NCI-H2107 treated with DMSO at 0.1 percent for 48 hours (cell line): Measurements from ENCODE around the gene CXorf58.
"Not testable (repeated sequence)": the region's sequence is repeated elsewhere in the genome, so short reads cannot be mapped to it uniquely, and the experiment has no call there.

Experiments used
- DNase-seq: peaks from one replicate; lab custom pipeline; 2025; ENCODE audit not compliant: unreplicated experiment; lab: John Stamatoyannopoulos, UW

CXorf58 gene

DNA sequence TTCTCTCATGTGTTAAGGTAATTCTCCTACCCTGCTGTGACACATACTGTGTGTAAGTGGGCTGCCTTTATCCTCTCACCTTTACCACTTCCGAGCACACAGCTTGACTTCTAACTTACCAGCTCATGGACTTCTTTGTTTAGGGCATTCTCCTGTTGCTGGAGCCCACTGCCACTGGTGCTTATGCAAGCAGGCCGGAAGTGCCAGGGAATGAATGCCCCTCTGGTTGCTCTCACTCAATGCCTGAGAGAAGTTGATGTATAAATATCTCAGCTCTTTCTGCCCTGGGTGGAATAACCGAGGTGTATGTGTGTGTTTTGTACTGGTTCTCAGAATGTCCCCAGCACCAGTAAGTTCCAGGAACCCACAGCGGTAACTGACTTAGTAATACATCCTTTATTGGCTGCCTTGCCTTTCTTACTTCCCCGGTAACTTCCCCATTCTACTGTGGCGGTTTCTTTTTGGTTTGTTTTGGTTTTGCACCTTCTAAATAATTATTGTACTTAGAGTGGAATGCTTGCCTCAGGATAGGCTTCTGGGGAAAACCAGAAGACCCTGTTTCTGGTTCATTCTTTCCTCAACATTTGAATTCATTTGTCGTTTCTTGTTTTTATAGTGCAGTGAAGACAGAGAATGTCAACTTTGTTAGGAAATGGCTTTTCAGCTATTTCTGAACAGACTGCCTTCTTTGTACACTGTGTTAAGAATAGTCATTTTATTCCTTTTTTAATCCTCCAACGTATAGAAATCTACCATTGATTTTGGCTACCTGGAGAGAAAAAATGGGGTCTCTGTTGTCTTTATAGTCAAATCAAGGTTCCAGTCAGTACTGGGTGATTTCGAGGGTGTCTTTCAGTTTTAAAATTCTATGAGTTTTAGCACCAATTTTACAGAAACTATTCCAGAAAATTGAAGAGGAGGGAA lies 45.4 kb downstream of the CXorf58 start:
- peak; percentile 17 for DNase-seq

- DNase-seq = no peak
These were observed 46.1 kb downstream of the CXorf58 start for GRCh38 chrX:23953908-23954269.

DNA sequence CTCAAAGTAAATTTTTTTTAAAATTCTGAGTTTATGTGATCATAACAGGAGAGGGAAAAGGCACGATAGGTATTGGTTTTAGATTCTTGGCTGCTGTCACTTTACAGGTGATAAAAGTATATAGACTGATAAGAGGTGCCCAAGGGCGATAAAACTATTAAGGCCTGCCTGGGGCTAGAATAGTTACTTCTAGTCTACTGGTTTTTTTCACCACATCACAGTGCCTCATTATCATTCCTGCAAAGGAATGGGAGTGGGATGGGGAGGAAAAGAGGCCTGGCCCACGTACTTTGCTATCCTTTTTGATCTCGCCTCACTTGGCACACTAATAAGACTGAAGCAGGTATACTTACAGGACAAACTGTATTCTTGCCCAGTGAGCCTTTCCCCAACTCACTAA lies 46.6 kb downstream of the CXorf58 start:
- DNase-seq = no peak

- DNase-seq = no peak
These were observed 52.0 kb downstream of the CXorf58 start for GRCh38 chrX:23959781-23960180.

DNA sequence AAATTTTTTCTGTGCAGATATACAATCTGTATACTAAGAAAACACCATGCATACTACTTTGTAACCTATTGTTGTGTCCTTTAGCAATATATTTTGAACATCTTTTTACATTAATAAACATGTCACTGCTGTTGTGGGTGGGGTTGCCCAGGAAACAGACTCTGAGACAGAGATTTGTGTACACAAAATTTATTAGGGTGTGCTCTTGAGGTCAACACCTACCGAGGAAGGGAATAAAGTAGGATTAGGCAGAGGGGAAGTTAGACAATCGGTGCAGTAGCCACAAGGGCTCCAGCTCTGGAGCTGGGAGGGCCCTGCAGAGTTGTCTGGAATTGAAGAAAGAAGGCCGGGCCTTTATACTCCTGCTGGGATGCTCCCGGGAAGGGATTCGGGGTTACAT lies 56.4 kb downstream of the CXorf58 start:
- DNase-seq = no peak

GRCh38 chrX:23965630-23966029 lies 57.8 kb downstream of the CXorf58 start:
- not testable (repeated sequence) for DNase-seq

DNA sequence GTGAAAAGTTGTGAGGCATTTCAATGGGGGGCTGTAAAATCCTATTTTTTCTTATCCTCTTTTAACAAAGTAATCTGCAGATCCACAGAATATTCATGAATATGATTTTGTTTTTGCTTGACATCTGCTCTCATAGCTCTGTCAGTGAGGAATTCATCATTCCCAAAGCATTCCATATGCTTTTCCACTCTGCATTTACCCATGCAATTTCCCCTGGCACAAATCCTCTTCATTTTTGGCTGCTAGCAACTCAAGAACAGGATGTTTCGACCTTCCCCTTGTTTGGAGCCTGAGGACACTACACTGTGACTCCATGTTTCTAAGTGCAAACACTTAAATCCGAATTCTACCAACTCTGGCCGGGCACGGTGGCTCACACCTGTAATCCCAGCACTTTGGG lies 70.7 kb downstream of the CXorf58 start:
- no peak for DNase-seq

DNA sequence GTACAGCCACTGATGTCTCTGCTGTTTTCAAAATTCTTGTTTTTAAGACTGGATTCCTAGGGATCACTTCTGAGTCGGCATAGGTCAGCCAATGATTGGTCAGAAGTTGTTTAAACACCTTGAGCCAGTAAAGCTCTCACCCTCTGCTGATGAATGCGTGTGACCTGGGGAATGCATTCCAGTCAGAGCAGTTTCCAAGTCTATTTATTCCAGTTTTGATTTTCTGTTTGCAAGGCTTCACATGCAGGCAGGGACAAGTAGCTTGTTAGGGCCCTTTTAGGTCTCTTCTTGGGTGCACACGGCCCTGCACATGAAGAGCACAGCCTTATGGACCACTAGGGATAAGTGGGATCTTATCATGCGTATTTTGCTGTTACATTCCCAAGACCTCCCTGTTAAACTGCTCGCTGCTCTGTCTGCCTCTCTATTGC lies 72.2 kb downstream of the CXorf58 start:
- DNase-seq = no peak

- no peak for DNase-seq
These were observed 73.4 kb downstream of the CXorf58 start for GRCh38 chrX:23981222-23981621.

- peak; percentile 26 for DNase-seq
These were observed 73.9 kb downstream of the CXorf58 start for GRCh38 chrX:23981711-23982110.

DNA sequence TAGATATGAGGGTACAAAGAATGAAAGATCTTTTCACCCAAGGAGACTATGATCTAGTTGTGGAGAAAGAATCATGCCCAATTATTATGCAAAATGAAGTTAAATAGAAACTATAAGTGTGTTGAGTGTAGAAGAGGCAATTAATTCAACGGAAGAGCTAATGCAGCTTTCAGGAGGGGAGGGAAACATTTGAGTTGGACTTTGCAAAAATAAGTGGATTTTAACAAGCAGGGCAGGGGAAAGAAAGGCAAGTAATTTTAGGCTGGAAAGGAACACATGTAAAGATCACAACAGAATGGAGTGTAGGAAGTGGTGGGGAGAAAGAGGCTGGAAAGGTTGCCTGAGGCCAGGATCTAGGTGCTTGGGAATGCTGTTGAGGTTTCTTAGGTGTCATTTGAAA lies 75.1 kb downstream of the CXorf58 start:
- no peak for DNase-seq
